ENCODE data around the gene LHX5. TPM values are rescaled to one million over a fixed set of nuclear protein-coding genes. Genes with fewer than 3 reads are reported as not detected.

The LHX5 gene
- not detected for polyA plus RNA-seq (2012; ENCODE audit: missing spikeins)

DNA sequence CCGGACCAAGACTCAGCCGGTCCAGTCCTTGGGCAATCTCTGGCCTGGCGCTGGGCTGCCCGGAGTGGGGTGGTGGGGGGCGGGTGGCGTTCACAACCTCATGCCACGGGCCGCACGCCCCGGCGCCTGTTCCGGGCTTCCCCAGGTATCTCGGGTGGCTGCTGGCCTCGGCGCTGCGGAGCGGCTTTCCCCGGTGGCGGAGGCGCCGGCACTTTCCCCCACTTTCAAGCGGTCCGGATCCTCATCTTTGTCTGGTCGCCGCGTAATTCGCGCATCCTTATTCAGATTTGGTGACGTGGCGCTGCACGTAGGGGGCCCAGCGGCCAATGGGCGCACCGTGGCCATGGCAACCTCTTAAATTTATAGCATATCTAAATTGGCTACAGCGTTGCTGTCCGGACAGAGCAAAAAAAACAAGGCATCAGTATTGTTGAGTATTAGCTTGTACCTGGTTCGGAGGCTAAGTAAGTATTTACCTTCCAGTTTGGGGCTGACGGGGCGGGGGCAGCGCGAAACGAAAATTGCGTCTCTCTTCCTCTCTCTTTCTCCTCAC lies at the start of gene LHX5:
Gene LHX5, minus strand, starts transcription at position 253 of the 553 bp plus-strand sequence. CDS start 373 bp downstream, outside the sequence.
- no peak for TF ChIP-seq POLR2A (IDR thresholded peaks at IDR 0.05; ENCODE audit: low read depth, low read length)
- TF ChIP-seq POLR2AphosphoS5 (IDR thresholded peaks at IDR 0.05; ENCODE audit: low read depth, low read length): no peak
- no peak for TF ChIP-seq TAF1 (IDR thresholded peaks at IDR 0.05; ENCODE audit: borderline replicate concordance, low read depth, low read length)

DNA sequence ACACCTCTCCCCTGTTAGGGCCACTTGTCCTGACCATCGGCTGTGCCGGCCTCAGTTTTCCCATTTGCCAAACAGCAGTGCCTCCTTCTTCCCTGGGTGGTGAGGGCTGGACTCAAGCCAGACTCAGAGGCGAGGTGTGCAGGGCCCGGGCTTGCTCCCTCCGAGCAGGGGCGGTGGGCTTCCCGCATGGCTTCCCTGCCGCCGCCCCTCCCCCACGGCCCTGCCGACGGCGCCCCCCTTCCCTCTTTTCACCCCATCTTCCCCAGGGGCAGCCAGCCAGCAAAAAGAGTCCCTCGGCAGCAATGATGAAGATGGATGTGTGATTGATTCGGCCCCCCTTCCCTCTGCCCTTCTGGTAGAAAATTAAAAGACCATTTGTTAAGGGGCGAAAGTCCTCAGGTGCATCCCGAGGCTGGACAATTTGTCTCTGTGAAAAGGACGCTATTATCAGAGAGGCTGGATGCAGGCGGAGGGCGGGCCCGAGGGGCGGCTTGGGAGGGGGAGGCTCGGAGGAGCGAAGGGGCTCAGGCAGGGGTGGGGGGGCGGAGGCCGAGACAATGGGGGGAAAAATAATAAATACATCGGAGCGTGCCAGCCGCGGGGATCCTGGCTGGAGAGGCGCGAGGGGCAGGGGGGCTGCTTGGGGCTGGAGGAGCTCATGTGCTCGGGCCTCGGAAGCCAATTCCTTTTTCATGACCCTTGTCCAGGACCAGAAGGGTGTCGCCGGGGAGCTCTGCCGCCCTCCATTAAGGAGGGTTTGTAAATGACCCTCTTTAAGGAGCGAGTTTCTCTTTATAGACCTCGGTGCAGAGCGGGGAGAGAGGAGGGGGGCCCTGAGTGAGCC lies 48.0 kb upstream of the LHX5 start:
- FAIRE-seq (no peak), DNase-seq (ENCODE audit: insufficient read length) (no peak)
- no peak for TF ChIP-seq TAF1 (IDR thresholded peaks at IDR 0.05; ENCODE audit: borderline replicate concordance, low read depth, low read length)
- no peak for TF ChIP-seq POLR2AphosphoS5 (IDR thresholded peaks at IDR 0.05; ENCODE audit: low read depth, low read length)
- TF ChIP-seq POLR2A (IDR thresholded peaks at IDR 0.05; ENCODE audit: low read depth, low read length): no peak

More for the DNA sequence above, at the start of gene LHX5:
- DNase-seq (ENCODE audit: insufficient read length): no peak
- no peak for FAIRE-seq

DNA sequence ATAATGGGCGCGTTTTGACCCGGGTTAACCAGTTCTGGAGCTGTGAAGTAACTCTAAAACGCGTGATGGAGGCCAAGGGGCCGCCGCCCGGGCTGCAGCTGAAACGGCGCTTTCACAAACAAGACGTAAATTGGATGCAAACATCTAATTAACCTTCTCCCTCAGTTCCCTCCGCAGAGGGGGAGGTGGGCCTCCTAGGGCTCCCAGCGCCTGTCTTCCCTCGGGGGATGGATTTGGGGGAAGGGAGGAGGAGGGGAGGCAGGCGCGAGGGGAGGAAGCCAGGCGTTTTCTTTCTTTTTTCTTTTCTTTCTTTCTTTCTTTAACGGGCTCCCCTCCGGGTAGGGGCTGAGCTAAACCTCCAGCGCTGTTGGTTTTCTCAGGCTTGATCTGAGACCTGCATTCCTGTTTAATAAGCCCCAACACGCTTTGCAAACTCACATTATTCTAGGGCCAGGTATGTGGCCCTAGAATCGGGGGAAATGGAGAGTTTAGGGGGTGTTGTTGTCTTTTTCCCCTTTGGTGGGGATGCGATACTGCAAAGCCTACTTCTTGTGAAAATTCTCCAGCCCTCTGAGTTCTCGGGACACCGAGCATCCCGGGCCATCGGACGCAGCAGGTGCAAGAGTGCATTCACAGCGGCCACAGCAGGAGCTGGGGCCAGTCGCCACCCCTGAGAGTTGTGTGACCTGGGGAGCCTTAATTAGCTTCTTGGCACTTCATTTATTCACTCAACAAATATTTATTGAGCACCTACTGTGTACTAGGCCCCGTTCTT lies 43.6 kb upstream of the LHX5 start:
- TF ChIP-seq POLR2A (IDR thresholded peaks at IDR 0.05; ENCODE audit: low read depth, low read length) (no peak), TAF1 (IDR thresholded peaks at IDR 0.05; ENCODE audit: borderline replicate concordance, low read depth, low read length) (no peak), POLR2AphosphoS5 (IDR thresholded peaks at IDR 0.05; ENCODE audit: low read depth, low read length) (no peak)
- FAIRE-seq (no peak), DNase-seq (ENCODE audit: insufficient read length) (no peak)

DNA sequence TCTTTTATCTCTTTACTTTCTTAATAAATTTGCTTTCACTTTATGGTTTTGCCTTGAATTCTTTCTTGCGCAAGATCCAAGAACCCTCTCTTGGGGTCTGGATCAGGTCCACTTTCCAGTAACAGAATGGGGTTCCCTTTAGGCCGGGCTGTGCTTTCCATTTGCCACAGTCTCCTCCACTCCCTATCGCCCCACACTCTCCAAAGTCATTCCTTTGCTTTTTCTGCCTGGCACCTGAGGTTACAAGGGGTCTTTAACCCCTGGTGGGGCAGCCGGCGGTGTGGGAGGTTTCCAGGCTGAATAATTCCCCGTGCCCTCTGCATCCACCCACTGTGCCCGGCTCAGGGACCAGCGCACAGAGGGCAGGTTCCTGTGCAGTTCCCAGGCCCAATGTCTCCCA lies 42.9 kb upstream of the LHX5 start:
- TF ChIP-seq POLR2AphosphoS5 (IDR thresholded peaks at IDR 0.05; ENCODE audit: low read depth, low read length): no peak
- TF ChIP-seq POLR2A (IDR thresholded peaks at IDR 0.05; ENCODE audit: low read depth, low read length): no peak
- no peak for TF ChIP-seq TAF1 (IDR thresholded peaks at IDR 0.05; ENCODE audit: borderline replicate concordance, low read depth, low read length)
- no peak for DNase-seq (ENCODE audit: insufficient read length)
- no peak for FAIRE-seq

DNA sequence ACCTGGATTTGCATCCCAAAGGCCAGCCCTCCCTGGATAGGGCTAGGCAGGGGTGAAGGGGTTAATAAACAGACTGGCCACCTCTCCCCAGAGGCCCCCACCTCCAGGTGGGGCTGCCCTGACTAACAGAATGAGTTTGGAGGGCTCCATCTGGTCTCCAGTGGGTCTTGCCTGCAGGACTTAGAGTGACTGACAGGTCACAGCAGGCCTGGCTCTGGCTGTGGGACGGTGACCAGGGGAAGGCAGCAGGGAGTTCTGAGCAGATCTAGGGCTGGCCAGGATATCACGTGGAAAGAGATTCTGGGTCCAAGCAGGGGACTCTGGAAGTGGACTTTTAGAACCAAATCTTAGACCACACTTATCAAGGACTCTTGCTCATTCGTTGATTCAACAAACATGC lies 40.9 kb upstream of the LHX5 start:
- FAIRE-seq: no peak
- DNase-seq (ENCODE audit: insufficient read length): no peak
- TF ChIP-seq TAF1 (IDR thresholded peaks at IDR 0.05; ENCODE audit: borderline replicate concordance, low read depth, low read length): no peak
- TF ChIP-seq POLR2A (IDR thresholded peaks at IDR 0.05; ENCODE audit: low read depth, low read length): no peak
- no peak for TF ChIP-seq POLR2AphosphoS5 (IDR thresholded peaks at IDR 0.05; ENCODE audit: low read depth, low read length)

DNA sequence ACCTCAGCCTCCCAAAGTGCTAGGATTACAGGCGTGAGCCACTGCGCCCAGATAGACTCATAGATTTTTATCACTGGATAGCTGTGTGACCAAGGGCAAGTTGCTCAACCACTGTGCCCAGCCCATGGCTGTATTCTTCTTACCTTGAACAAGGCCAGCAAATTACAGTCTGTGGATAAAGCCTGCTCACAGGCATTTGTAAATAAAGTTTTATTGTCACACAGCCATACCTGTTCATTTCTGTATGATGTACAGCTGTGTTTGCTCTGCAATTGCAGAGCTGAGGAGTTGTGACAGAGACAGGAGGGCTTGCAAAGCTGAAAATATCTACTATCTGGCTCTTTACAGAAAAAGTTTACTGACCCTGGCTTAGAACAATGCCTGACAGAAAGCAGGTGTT lies 35.2 kb upstream of the LHX5 start:
- TF ChIP-seq TAF1 (IDR thresholded peaks at IDR 0.05; ENCODE audit: borderline replicate concordance, low read depth, low read length) (no peak), POLR2A (IDR thresholded peaks at IDR 0.05; ENCODE audit: low read depth, low read length) (no peak), POLR2AphosphoS5 (IDR thresholded peaks at IDR 0.05; ENCODE audit: low read depth, low read length) (no peak)
- FAIRE-seq (no peak), DNase-seq (ENCODE audit: insufficient read length) (no peak)

DNA sequence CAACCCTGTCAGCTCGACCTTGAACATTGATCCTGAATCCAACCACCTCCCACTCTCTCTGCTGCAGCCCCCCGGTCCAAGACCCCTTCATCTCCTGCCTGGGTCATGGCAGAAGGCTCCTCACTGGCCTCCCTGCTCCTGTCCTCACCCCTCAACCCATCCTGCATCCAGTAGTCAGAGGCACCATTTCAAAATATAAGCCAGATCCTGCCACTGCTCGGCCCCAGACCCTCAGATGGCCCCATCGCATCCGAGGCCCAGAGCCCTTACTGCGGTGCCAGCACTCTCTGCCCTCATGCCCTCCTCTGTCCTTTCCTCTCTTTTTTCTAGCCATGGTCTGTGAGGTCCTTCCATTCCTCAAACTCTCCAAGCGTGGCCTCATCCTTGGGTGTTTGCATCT lies 34.3 kb upstream of the LHX5 start:
- TF ChIP-seq TAF1 (IDR thresholded peaks at IDR 0.05; ENCODE audit: borderline replicate concordance, low read depth, low read length) (no peak), POLR2A (IDR thresholded peaks at IDR 0.05; ENCODE audit: low read depth, low read length) (no peak)
- FAIRE-seq: no peak
- no peak for DNase-seq (ENCODE audit: insufficient read length)

DNA sequence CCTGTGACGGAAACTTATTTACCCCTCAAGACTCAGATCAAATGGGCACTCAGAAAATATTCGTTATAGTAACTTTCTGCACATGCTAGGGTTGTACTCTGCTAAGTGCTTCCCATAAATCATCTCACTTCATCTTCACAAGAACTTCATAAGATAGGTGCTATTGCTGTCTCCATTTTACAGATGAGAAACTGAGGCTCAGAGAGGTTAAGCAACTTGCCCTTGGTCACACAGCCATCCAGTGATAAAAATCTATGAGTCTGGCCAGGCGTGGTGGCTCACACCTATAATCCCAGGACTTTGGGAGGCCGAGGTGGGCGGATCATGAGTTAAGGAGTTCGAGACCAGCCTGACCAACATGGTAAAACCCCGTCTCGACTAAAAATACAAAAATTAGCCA lies 33.2 kb upstream of the LHX5 start:
- no peak for DNase-seq (ENCODE audit: insufficient read length)
- no peak for FAIRE-seq
- no peak for TF ChIP-seq POLR2AphosphoS5 (IDR thresholded peaks at IDR 0.05; ENCODE audit: low read depth, low read length)
- no peak for TF ChIP-seq TAF1 (IDR thresholded peaks at IDR 0.05; ENCODE audit: borderline replicate concordance, low read depth, low read length)
- TF ChIP-seq POLR2A (IDR thresholded peaks at IDR 0.05; ENCODE audit: low read depth, low read length): no peak

DNA sequence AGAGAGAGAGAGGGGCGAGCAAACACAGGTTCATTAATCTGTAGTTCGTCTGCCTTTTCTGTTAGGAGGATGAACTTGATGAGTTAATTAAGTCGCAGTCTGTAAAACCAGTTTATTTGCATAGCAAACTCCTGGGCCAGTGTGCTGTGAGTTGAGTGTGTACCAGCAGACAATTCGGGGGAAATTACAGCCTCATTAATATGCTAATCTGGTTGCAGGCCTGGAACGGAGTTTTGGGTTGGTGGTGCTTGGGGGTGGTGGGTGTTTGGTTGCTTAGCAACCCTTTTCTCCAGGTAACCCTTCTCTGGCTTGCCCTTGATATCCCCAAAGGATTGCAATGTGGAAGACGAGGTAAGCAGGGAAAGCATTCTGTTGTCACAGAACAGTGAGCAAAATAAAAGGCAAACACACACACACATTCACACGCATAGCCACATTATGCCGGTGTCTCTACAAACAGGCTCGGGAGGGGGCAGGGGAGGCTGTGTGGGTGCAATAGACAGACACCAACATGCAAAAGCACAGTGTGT lies 29.2 kb upstream of the LHX5 start:
- no peak for TF ChIP-seq TAF1 (IDR thresholded peaks at IDR 0.05; ENCODE audit: borderline replicate concordance, low read depth, low read length)
- no peak for TF ChIP-seq POLR2A (IDR thresholded peaks at IDR 0.05; ENCODE audit: low read depth, low read length)
- TF ChIP-seq POLR2AphosphoS5 (IDR thresholded peaks at IDR 0.05; ENCODE audit: low read depth, low read length): no peak
- DNase-seq (ENCODE audit: insufficient read length) (no peak), FAIRE-seq (no peak)

DNA sequence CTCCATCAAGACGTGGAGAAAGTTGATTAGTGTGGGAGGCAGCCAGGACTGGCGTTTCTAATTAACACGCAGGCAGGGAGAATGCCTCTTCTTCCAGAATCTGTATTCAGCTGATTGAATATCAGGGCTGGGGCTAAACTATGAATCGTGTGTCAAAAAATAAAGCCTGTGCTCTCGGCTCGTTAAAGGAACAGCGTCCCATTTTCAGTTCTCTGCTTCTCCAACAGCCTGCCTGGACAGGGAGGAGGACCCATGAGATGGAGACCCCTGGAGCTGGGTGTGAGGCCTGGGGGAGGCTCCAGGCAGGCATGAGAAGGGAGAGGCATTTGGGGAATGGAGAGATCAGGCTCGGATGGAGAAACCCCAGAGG lies 28.6 kb upstream of the LHX5 start:
- FAIRE-seq: no peak
- no peak for DNase-seq (ENCODE audit: insufficient read length)
- no peak for TF ChIP-seq POLR2A (IDR thresholded peaks at IDR 0.05; ENCODE audit: low read depth, low read length)
- TF ChIP-seq TAF1 (IDR thresholded peaks at IDR 0.05; ENCODE audit: borderline replicate concordance, low read depth, low read length): no peak
- TF ChIP-seq POLR2AphosphoS5 (IDR thresholded peaks at IDR 0.05; ENCODE audit: low read depth, low read length): no peak

DNA sequence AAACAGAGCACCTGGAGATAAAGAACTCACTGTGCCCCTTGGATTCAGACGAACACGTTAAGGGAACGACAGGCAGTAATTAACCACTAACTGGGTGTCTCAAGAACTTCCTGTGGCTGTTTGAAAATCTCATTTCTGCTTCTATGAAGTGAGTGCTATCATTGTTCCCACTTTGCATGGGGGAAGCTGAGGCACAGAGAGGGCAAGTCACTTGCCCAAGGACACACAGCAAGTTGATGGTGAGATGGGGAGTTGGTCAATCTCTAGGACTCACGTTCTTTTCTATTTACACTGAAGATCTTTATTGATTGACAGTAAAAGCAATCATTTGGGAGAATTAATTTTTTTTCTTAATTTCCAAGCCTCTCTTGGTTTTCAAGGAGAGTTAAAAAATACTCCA lies 26.8 kb upstream of the LHX5 start:
- FAIRE-seq: no peak
- DNase-seq (ENCODE audit: insufficient read length): no peak
- TF ChIP-seq POLR2AphosphoS5 (IDR thresholded peaks at IDR 0.05; ENCODE audit: low read depth, low read length) (no peak), POLR2A (IDR thresholded peaks at IDR 0.05; ENCODE audit: low read depth, low read length) (no peak), TAF1 (IDR thresholded peaks at IDR 0.05; ENCODE audit: borderline replicate concordance, low read depth, low read length) (no peak)
